Activated CD4-positive, alpha-beta T cell treated with anti-CD3 and anti-CD28 coated beads, Interleukin-2, amount 50 U/mL, for 24 hours (primary cell): ENCODE results near the gene CDK10.

Source experiments
- DNase-seq, 2 donors: peaks; one replicate each; pipeline ENCODE4 v3.0.0-alpha.2; 2020; ENCODE audit warnings: low read depth in 1 of 2, low spot score in 1 of 2

The CDK10 gene

GRCh38 chr16:89732142-89732917 lies 45.8 kb downstream of the CDK10 start:
- DNase-seq, result no peak

DNA sequence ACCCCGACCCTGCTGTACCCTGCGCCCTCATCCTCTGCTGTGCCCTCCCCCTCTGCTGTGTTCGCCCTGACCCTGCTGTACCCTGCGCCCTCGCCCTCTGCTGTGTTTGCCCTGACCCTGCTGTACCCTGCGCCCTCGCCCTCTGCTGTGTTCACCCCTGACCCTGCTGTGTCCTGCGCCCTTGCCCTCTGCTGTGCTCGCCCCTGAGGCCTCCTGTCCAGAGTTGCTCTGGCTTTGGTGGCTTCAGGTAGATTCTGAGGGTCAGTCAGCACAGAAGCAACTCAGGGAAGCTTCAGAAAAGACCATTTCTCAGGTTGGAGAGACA lies 46.4 kb downstream of the CDK10 start:
- DNase-seq, result no peak

DNA sequence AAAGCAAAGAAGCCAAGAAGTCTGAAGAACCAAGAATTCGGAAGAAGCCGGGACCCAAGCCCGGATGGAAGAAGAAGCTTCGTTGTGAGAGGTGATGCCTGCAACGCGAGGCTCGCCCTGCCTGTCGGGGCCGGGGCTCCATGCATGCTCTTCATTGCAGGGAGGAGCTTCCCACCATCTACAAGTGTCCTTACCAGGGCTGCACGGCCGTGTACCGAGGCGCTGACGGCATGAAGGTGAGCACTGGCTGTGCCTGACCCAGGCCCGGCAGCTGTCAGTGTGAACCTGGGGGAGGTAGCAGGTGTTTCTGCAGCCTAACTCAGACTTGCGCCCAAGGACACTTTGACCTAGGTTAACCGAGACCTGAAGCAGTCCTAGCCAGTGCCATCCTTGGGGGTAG lies 46.8 kb downstream of the CDK10 start:
- DNase-seq, result no peak

- no peak for DNase-seq
Observed at GRCh38 chr16:89733792-89734191, 47.3 kb downstream of the CDK10 start.

DNA sequence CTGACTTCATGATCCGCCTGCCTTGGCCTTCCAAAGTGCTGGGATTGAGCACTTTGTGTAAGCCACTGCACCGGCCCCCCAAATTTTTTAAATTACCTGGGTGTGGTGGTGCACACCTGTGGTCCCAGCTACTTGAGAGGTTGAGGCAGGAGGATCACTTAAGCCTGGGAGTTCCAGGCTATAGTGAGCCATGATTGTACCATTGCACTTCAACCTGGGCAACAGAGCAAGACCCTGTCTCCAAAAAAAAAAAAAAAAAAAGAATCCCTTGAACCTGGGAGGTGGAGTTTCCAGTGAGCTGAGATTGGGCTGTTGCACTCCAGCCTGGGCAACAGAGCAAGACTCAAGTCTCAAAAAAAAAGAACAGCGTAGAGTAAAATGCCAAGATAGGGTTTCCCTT lies 50.1 kb downstream of the CDK10 start:
- no peak for DNase-seq

- DNase-seq, result peak in 1 of 2 donors; percentile 17
Observed at GRCh38 chr16:89737341-89738071, 51.0 kb downstream of the CDK10 start.

DNA sequence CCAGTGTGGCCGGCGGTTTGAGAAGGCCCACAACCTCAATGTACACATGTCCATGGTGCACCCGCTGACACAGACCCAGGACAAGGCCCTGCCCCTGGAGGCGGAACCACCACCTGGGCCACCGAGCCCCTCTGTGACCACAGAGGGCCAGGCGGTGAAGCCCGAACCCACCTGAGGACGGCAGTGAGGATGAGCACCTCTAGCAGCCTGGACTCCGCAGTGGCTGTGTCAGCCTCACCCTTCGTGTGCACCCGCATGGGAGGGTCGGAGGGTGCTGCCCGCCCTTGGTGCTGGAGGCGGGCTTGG lies 51.5 kb downstream of the CDK10 start:
- DNase-seq, result no peak

- DNase-seq, result no peak
Observed at GRCh38 chr16:89738538-89739317, 52.2 kb downstream of the CDK10 start.

DNA sequence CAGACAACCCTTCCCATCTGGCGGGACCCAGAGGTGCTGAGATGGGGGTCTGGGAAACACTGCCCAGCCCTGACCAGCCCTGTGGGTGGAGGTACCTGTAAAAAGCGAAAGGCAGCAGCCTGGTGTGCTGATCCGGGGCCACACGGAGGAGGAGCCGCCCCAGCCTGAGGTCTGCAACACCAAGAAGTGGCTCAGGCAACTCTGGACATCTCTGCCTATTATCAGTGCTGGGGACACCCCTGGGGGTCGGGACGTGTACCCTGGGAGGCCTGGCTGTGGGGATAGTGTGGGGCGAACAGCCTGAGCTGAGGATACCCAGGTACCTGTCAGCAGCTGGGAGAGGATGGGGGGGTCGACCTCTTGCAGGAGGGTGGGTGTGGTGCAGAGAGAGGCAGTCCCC lies 52.9 kb downstream of the CDK10 start:
- no peak for DNase-seq

DNA sequence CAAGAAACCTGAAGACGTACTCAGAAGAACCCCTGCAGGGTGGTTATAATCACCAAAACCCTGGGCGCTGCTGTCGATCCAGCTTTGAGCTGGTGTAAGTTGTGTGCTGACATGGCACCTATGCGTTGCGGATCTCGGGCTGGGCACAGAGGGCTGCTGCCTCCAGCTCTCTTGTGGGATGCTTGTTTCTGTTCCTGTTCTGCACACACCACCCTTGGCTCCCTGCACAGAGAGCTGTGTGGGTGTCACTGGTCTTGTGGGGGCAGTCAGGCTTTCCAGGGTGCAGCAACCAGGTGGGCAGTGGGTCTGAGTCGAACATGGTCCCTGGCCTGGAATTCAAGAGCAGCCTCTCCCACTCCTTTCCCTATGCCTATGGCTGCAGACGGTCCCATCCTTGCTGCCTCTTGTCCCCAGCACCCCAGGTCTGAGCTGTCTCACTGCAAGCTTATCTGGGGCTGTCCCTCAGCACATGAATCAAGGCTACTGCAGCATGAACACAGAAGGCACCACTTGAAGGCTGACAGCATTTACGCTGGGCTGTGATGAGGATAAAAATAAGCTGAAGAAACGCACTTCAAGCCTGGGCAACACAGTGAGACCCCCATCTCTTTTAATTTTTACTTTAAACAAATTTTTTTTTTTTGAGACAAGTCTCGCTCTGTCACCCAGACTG lies 55.0 kb downstream of the CDK10 start:
- no peak for DNase-seq

DNA sequence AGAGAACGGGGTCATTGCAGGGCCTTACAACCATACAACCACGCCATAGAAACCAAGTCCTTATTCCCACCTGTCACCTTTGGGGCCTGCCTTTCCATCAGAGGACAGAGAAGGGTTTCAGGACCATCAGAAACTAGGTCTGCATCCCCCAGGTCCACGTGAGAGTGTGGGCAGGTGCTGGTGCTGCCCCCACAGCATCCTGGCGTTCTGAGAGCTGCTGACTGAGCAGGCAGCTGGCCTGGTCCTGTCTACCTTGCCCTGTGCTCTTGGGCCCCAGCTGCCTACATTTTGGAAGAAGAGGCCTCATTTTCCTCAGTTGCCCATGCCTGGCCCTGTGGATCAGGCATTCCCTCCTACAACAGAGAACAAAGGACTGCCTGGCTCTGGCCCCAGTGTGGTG lies 56.5 kb downstream of the CDK10 start:
- DNase-seq, result no peak

DNA sequence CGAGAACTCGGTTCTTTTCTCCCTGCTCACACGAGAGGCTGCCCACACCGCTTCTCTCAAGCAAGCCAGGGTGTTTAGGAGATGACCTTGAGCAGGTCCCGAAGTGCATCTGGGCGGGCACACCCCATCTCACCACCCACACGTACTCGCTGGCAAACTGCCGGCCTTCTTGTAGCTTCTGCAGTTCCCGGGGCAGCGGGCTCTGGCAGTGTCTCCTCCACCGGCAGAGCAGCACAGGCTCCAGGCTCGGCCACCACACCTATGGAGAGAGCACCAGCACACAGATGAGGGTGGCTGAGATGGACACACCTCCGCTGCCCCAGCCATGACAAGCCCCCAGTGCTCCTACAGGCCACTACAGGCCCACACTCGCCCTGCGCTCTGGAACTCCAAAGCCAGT lies 58.3 kb downstream of the CDK10 start:
- DNase-seq, result no peak
